ENCODE data around the gene SHB.
A peak's percentile ranks its signal among the peaks of the same experiment; 100 is the strongest.

SHB gene

GRCh38 chr9:38003946-38004808 lies 64.8 kb downstream of the SHB start:
- DNase-seq: no peak

- peak; percentile 8 for DNase-seq
These were observed 65.8 kb downstream of the SHB start for GRCh38 chr9:38003230-38003629.

DNA sequence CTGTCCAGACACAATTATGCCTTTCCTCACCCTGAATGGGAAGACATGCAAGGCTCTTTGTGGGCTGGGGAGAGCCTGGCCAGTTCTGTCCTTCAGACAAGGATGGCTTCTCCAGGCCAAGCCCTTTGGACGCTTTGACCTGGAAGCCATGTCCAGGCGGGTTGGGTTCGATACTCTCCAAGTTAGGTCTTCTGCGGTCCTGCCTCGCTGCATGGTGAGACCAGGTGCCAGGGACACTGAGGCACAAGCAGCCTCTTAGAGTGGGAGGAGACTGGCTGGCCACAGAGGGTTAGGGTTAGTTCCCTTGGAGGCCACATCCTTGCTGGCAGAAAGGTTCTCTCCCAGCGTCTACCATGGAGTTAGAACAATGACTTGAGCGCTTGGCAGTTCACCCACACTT lies 67.6 kb downstream of the SHB start:
- DNase-seq: no peak

- DNase-seq: no peak
These were observed 68.3 kb downstream of the SHB start for GRCh38 chr9:38000735-38001134.

GRCh38 chr9:38000332-38000731 lies 68.7 kb downstream of the SHB start:
- no peak for DNase-seq

DNA sequence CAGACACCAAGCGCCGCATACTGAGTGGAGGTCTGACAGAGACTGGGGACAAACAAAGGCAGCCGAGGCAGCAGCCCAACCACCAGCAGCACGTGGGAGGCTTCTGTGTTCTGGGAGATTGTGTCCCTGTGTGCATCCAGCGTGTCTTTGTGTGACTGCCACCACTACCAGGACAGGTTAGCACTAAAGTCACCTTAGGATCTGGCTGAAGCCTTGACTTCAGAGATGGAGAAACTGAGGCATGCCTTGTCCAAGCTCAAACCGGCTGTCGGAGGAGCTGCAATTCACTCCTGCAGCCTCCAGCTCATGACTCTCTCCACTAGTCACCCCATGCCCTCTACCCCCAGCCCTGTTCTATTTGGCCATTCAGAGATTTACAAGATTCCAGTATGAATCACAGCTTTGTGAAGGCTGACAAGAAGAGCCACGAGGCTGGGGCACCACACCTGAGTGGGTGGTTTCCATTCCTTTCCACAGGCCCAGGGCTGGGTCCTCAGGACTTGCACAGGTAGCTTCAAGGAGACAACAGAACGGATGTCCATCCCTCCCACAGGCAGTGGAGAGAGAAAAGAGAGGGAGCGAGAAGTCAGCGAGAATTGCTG lies 69.3 kb downstream of the SHB start:
- no peak for DNase-seq

- DNase-seq: no peak
These were observed 70.0 kb downstream of the SHB start for GRCh38 chr9:37998881-37999587.

DNA sequence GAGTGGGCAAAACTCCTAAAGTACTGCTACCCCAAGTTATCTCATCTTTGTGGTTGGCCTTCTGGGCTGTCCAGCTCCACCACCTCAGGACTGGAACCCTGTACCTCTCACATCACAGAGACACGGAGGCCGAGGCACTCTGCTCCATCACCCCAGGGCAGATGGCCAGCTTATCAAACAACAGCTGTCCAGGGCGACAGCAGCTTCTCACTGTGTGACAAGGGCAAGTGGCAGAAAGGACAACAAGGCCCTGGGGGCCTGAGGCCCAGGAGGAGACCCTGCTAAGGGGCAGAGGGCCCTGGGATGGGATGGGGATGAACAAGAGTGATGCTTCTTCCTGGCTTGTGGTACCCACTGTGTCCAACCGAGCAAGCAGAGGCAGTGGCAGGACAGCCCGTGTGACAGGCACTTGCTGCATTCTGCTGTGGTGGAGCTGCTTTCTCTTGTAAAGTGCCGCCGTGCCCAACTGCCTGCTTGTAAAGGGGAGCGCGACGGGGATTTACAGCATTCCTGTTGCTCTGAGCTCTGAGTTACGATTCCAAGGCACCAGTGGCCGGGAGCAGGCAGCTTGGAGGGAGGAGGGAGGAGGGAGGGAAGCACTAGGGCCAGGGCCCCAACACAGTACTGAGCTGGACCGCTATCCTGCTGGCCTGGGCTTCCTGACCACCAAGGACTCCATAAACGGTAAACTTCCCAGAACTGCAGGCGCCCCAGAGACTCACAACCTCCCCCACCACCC lies 71.2 kb downstream of the SHB start:
- no peak for DNase-seq

GRCh38 chr9:37996819-37997217 lies 72.2 kb downstream of the SHB start:
- no peak for DNase-seq

- no peak for DNase-seq
These were observed 72.8 kb downstream of the SHB start for GRCh38 chr9:37995961-37996818.

DNA sequence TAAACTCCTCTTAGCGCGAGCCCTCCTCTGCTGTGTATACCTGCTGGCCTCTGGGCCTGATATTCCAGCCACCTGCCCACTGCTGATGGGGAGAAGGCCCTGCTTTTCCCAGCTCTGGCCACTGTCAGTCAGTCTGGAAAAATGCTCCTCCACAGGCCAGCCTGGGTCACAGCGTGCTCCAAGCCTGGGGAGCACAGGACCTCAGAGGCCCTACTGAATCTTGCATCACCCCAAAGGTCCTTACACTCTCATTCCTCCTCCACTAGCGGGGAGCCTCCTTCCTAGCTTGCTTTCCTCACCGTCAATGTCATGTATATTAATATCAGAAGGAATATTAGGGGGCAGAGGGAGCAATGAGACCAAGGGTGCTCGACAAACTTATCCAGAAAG lies 73.7 kb downstream of the SHB start:
- no peak for DNase-seq

DNA sequence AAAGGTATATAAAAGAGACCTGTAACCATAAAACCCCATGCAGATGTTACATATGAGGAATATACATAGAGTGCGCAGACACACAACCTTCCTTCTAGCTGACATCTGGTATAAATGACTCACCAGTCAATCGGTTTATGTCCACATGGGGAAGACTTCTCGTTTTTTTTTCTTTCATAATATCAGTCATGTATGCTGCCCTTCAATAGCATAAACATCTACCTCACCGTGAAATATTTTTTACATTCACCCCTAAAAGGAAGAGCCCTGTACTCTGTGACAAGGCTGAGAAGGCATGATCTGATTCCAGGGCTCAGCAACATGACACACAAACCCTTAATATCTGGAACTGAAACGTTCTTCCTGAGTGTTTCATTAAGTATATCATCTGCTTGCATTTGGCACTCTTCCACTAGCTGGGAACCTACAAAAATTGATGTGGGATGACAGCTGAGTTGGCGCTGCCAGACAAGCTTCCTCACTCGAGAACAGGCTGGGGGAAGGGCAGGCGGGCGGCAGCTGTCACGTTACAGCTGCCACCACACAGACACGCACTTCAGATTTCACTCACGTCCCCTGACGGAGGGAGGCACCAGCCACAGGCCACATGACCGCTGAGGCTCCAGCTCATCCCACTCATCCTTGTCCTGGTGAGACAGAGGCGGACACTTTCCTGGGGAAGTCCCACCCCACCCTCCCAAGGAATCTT lies 74.2 kb downstream of the SHB start:
- peak; percentile 25 for DNase-seq

GRCh38 chr9:37992924-37993349 lies 76.1 kb downstream of the SHB start:
- DNase-seq: no peak

- DNase-seq: no peak
These were observed 78.5 kb downstream of the SHB start for GRCh38 chr9:37990404-37991015.

DNA sequence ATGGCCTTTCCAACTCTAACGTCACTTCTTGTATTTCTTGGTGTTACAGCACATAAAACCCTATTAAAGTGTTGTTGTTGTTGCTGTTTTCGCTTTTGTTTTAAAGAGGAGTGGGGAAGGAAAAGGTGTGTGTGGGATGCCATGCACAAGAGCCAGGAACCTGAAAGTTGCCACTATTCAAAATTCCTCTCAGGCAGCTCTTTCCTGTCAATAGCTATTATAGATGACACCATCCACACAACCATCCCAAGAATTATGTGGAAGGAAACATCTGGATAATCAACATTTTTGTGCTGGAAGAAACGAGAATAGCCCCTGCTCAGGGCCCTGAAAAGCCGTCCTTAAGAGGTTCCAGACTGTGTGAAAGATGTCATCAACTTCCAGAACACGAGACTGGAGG lies 79.3 kb downstream of the SHB start:
- DNase-seq: no peak

DNA sequence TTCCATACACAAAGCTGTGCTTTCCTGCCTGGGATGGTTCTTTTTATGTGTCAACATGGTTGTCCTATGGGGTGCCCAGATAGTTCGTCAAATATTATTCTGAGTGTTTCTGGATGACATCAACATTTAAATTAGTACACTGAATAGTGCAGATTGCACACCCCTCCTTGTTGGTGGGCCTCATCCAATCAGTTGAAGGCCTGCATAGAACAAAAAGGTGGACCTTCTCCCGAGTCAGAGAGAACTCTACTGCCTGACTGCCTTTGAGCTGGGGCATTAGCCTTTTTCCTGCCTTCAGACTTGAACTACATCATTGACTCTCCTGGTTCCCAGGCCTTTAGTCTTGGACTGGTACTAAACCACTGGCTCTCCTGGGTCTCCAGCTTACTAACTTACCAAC lies 80.4 kb downstream of the SHB start:
- no peak for DNase-seq

GRCh38 chr9:37988041-37988440 lies 81.0 kb downstream of the SHB start:
- no peak for DNase-seq

DNA sequence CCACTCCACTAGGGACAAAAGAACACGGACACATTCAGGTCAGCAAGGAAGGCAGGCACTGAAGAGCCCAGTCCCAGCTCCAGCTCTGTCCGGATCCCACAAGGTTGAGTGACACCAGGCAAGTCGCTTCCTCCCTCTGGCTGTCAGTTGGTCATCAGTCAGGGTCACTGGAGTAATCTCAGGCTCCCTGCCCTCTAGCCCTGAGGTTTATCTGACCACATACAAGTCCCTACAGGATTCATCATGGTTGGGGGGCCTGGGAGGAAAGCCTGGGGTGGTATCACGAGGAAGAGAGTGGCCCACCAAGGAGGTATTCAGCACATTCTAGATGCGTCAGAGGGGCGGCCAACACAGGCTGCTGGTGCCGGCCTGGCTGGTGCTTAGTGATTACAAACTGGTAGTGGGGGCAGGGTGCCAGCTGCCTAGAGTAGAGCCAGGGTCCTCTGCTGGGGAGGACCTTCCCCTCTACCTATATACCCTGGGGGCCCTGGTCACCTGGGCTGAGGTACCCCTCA lies 81.5 kb downstream of the SHB start:
- DNase-seq: no peak

GRCh38 chr9:37986771-37987258 lies 82.2 kb downstream of the SHB start:
- no peak for DNase-seq

- DNase-seq: no peak
These were observed 83.0 kb downstream of the SHB start for GRCh38 chr9:37986001-37986400.

All from CD4-positive, alpha-beta T cell treated with Interleukin-21 for 1 hour (primary cell).